GM12878 (cell line): ENCODE measurements around the gene KCNQ1. TPM values are rescaled to one million over a fixed set of nuclear protein-coding genes. Genes with fewer than 3 reads are reported as not detected.

Experiments used
- BHLHE40 ChIP-seq, 2 experiments: fragments of 450-650 bp in 1 of 2; IDR thresholded peaks; 2 replicates each; pipeline ENCODE4 v1.6.1; 2011 to 2017; ENCODE audit warnings: low read depth in 2 of 2, borderline replicate concordance in 1 of 2, improper control_type of control experiment in 1 of 2, low read length in 1 of 2, mild to moderate bottlenecking in 1 of 2
- CBFB ChIP-seq: IDR thresholded peaks from 2 replicates; pipeline ENCODE4 v1.6.1; 2016; ENCODE audit warnings: antibody characterized with exemption, low read depth
- CHD2 ChIP-seq: IDR thresholded peaks from 2 replicates; pipeline ENCODE4 v1.6.1; 2011; ENCODE audit warnings: low read depth, low read length, improper control_type of control experiment, borderline replicate concordance
- CHD4 ChIP-seq: fragments of 200-600 bp; sonication (generic); IDR thresholded peaks from 2 replicates; pipeline ENCODE4 v1.6.1; 2016; ENCODE audit warnings: mild to moderate bottlenecking
- CREB1 ChIP-seq: IDR thresholded peaks from 2 replicates; pipeline ENCODE4 v1.6.1; 2012; ENCODE audit warnings: low read depth, mild to moderate bottlenecking, inconsistent platforms
- CREM ChIP-seq: IDR thresholded peaks from 2 replicates; pipeline ENCODE4 v1.6.1; 2014; ENCODE audit warnings: antibody characterized with exemption, low read depth
- EZH2 ChIP-seq: IDR thresholded peaks from 2 replicates; pipeline ENCODE4 v1.6.1; 2012; ENCODE audit warnings: low read depth, mild to moderate bottlenecking, control low read depth, inconsistent platforms, low read length, borderline replicate concordance; ENCODE audit not compliant: control insufficient read depth
- MEF2B ChIP-seq: fragments of 450-650 bp; IDR thresholded peaks from 2 replicates; pipeline ENCODE4 v1.6.1; 2018; ENCODE audit warnings: mild to moderate bottlenecking, moderate library complexity; ENCODE audit not compliant: partially characterized antibody, poor library complexity, severe bottlenecking
- MTA2 ChIP-seq: fragments of 450-650 bp; IDR thresholded peaks from 2 replicates; pipeline ENCODE4 v1.6.1; 2016; ENCODE audit warnings: low read depth, mild to moderate bottlenecking, moderate library complexity
- NFYA ChIP-seq: IDR thresholded peaks from 2 replicates; pipeline ENCODE4 v1.6.1; 2011; ENCODE audit warnings: low read depth, mild to moderate bottlenecking, low read length, improper control_type of control experiment, borderline replicate concordance
- PAX8 ChIP-seq: fragments of 450-650 bp; IDR thresholded peaks from 2 replicates; pipeline ENCODE4 v1.6.1; 2017; ENCODE audit warnings: mild to moderate bottlenecking, moderate library complexity
- POLR2A ChIP-seq: IDR thresholded peaks from 2 replicates; pipeline ENCODE4 v1.6.1; 2011; ENCODE audit warnings: low read depth, mild to moderate bottlenecking, low read length
- POLR2AphosphoS5 ChIP-seq: IDR thresholded peaks from 2 replicates; pipeline ENCODE4 v1.6.1; 2011; ENCODE audit warnings: mild to moderate bottlenecking, low read length, inconsistent platforms
- TCF12 ChIP-seq: IDR thresholded peaks from 2 replicates; pipeline ENCODE4 v1.6.1; 2011; ENCODE audit warnings: low read depth, mild to moderate bottlenecking, low read length
- TCF7 ChIP-seq: IDR thresholded peaks from 2 replicates; pipeline ENCODE4 v1.6.1; 2014; ENCODE audit warnings: antibody characterized with exemption, borderline replicate concordance
- ZNF384 ChIP-seq: IDR thresholded peaks from 2 replicates; pipeline ENCODE4 v1.6.1; 2012; ENCODE audit warnings: low read depth, mild to moderate bottlenecking, low read length, improper control_type of control experiment, borderline replicate concordance
- ZNF622 ChIP-seq: fragments of 450-650 bp; IDR thresholded peaks from 2 replicates; pipeline ENCODE4 v1.6.1; 2017; ENCODE audit warnings: mild to moderate bottlenecking, inconsistent platforms
- polyA plus RNA-seq, 11 experiments: library from polyadenylated mRNA; depleted of rRNA in 4 of 11; unstranded in 6 of 11; stranded (reverse) in 5 of 11; fragments of >200 nt; fragmentation: Nextera tagmentation in 4 of 11; fragmentation: Illumina TruSeq in 1 of 11; extraction: Ambion mirVana in 4 of 11; extraction: Trizol in 1 of 11; gene quantifications; 1 replicate in 1 of 11; 2 replicates in 10 of 11; pipeline versions ENCODE4 v1.2.1 to v1.2.3, GENCODE V29; 2011 to 2016; ENCODE audit warnings: inconsistent platforms in 2 of 11, missing spikeins in 2 of 11, low read depth in 1 of 11
- total RNA-seq, 4 experiments: library from RNA; depleted of rRNA in 3 of 4; stranded (reverse); fragments of >200 nt in 3 of 4; fragmentation: Illumina TruSeq in 1 of 4; extraction: Trizol in 1 of 4; gene quantifications; 2 replicates each; pipeline versions ENCODE4 v1.2.1 to v1.2.3, GENCODE V29; 2013 to 2021
- TF ChIP-seq, protein P1 (sequence below): IDR thresholded peaks from 2 replicates; pipeline ENCODE4 v1.6.1; 2011; ENCODE audit warnings: mild to moderate bottlenecking, low read depth, low read length, moderate library complexity; ENCODE audit not compliant: insufficient replicate concordance
- TF ChIP-seq, protein P2 (sequence below): fragments of 450-650 bp; IDR thresholded peaks from 2 replicates; pipeline ENCODE4 v1.6.1; 2017; ENCODE audit warnings: mild to moderate bottlenecking, low read depth, inconsistent platforms; ENCODE audit not compliant: poor library complexity, severe bottlenecking
- TF ChIP-seq, protein P3 (sequence below): fragments of 450-650 bp; IDR thresholded peaks from 2 replicates; pipeline ENCODE4 v1.6.1; 2017; ENCODE audit warnings: antibody characterized with exemption, mild to moderate bottlenecking, moderate library complexity
- TF ChIP-seq, protein P4 (sequence below): fragments of 450-650 bp; formaldehyde crosslinking; IDR thresholded peaks from 2 replicates; pipeline ENCODE4 v1.5.0; 2022; ENCODE audit warnings: mild to moderate bottlenecking, missing genetic modification characterization

KCNQ1 gene
- total and polyA plus RNA-seq, 10 of the 15 experiments (the other 5 are each of a cell fraction or from before 2014, with no cell fraction given) = 0.03 to 0.15 (median 0.12) TPM; not detected in 7

DNA sequence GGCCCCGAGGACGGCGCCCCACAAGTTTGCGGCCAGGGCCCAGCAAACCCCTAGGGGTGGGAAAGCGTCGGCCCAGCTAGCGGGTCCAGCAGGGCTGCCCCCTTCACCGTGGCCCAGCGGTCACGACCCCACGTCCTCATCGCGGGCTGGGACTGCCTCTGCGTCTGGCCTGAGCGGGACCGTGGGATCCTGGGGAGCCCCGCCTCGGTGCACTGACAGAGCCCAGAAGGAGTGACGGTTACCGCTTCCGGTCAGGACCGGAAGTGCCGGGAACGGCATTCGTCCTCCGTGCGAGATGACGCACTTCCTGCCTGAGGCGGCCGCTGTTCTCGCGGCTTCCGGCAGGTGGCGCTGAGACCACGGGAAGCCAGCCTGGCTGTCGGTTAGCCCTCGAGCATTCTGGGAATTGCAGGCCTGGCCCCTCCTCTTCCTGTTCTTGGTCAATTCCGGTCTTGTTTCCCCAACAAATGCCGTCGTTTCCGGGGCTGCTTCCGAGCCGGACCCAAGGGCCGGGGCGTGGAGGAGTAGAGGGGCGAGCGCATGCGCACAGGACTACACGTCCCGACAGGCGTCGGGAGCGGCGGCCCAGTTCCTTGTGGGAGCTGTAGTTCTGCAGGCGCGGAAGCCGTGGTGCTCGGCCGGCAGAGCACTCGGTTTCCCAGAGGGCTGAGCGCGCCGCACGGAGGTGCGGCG, 44.6 kb upstream of the KCNQ1 start, which contains the start of gene TSSC4 (continued):
- TF ChIP-seq CREB1 (peak; percentile 96), ZNF384 (no peak), CHD4 (no peak), ZNF622 (no peak), BHLHE40 (IDR thresholded peaks at IDR 0.05; ENCODE audit: borderline replicate concordance in 1 of 2, low read depth in 2 of 2, low read length in 1 of 2) (peak; percentile 74 to 82; a peak in 3 of 4 replicates), CREM (peak; percentile 97), POLR2A (peak; percentile 93), TCF7 (no peak), MTA2 (no peak), NFYA (no peak), EZH2 (no peak), PAX8 (no peak), CBFB (peak; percentile 83), TCF12 (0 out of 2 replicates have a peak, but pooled peaks have one; percentile 66), MEF2B (no peak), CHD2 (no peak; the same call in 1 of the 2 replicates), POLR2AphosphoS5 (peak; percentile 87)
- TF ChIP-seq, protein P1, sequence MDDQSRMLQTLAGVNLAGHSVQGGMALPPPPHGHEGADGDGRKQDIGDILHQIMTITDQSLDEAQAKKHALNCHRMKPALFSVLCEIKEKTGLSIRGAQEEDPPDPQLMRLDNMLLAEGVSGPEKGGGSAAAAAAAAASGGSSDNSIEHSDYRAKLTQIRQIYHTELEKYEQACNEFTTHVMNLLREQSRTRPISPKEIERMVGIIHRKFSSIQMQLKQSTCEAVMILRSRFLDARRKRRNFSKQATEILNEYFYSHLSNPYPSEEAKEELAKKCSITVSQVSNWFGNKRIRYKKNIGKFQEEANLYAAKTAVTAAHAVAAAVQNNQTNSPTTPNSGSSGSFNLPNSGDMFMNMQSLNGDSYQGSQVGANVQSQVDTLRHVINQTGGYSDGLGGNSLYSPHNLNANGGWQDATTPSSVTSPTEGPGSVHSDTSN = peak; percentile 58
- TF ChIP-seq, protein P2, sequence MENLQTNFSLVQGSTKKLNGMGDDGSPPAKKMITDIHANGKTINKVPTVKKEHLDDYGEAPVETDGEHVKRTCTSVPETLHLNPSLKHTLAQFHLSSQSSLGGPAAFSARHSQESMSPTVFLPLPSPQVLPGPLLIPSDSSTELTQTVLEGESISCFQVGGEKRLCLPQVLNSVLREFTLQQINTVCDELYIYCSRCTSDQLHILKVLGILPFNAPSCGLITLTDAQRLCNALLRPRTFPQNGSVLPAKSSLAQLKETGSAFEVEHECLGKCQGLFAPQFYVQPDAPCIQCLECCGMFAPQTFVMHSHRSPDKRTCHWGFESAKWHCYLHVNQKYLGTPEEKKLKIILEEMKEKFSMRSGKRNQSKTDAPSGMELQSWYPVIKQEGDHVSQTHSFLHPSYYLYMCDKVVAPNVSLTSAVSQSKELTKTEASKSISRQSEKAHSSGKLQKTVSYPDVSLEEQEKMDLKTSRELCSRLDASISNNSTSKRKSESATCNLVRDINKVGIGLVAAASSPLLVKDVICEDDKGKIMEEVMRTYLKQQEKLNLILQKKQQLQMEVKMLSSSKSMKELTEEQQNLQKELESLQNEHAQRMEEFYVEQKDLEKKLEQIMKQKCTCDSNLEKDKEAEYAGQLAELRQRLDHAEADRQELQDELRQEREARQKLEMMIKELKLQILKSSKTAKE = no peak
- TF ChIP-seq, protein P3, sequence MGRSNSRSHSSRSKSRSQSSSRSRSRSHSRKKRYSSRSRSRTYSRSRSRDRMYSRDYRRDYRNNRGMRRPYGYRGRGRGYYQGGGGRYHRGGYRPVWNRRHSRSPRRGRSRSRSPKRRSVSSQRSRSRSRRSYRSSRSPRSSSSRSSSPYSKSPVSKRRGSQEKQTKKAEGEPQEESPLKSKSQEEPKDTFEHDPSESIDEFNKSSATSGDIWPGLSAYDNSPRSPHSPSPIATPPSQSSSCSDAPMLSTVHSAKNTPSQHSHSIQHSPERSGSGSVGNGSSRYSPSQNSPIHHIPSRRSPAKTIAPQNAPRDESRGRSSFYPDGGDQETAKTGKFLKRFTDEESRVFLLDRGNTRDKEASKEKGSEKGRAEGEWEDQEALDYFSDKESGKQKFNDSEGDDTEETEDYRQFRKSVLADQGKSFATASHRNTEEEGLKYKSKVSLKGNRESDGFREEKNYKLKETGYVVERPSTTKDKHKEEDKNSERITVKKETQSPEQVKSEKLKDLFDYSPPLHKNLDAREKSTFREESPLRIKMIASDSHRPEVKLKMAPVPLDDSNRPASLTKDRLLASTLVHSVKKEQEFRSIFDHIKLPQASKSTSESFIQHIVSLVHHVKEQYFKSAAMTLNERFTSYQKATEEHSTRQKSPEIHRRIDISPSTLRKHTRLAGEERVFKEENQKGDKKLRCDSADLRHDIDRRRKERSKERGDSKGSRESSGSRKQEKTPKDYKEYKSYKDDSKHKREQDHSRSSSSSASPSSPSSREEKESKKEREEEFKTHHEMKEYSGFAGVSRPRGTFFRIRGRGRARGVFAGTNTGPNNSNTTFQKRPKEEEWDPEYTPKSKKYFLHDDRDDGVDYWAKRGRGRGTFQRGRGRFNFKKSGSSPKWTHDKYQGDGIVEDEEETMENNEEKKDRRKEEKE = no peak
- TF ChIP-seq, protein P4, sequence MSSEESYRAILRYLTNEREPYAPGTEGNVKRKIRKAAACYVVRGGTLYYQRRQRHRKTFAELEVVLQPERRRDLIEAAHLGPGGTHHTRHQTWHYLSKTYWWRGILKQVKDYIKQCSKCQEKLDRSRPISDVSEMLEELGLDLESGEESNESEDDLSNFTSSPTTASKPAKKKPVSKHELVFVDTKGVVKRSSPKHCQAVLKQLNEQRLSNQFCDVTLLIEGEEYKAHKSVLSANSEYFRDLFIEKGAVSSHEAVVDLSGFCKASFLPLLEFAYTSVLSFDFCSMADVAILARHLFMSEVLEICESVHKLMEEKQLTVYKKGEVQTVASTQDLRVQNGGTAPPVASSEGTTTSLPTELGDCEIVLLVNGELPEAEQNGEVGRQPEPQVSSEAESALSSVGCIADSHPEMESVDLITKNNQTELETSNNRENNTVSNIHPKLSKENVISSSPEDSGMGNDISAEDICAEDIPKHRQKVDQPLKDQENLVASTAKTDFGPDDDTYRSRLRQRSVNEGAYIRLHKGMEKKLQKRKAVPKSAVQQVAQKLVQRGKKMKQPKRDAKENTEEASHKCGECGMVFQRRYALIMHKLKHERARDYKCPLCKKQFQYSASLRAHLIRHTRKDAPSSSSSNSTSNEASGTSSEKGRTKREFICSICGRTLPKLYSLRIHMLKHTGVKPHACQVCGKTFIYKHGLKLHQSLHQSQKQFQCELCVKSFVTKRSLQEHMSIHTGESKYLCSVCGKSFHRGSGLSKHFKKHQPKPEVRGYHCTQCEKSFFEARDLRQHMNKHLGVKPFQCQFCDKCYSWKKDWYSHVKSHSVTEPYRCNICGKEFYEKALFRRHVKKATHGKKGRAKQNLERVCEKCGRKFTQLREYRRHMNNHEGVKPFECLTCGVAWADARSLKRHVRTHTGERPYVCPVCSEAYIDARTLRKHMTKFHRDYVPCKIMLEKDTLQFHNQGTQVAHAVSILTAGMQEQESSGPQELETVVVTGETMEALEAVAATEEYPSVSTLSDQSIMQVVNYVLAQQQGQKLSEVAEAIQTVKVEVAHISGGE (CRISPR knock-in tag) = peak; percentile 82
